Measurements from ENCODE around the gene NPAS2.

NPAS2 gene

GRCh38 chr2:100887713-100888495 is 68.0 kb downstream of the NPAS2 start:
- POLR2A ChIA-PET: interaction anchor here (1.2 kb wide), 1 partner anchor 114 kb away, joined by 3 read pairs; no protein-coding TSS in a partner anchor
- no peak for DNase-seq (ENCODE audit: extremely low spot score)
- no peak for TF ChIP-seq BHLHE40 (IDR thresholded peaks at IDR 0.05; ENCODE audit: borderline replicate concordance)
- TF ChIP-seq FOXK2 (IDR thresholded peaks at IDR 0.05): no peak
- TF ChIP-seq SUZ12 (IDR thresholded peaks at IDR 0.05): no peak
- TF ChIP-seq, protein P1, sequence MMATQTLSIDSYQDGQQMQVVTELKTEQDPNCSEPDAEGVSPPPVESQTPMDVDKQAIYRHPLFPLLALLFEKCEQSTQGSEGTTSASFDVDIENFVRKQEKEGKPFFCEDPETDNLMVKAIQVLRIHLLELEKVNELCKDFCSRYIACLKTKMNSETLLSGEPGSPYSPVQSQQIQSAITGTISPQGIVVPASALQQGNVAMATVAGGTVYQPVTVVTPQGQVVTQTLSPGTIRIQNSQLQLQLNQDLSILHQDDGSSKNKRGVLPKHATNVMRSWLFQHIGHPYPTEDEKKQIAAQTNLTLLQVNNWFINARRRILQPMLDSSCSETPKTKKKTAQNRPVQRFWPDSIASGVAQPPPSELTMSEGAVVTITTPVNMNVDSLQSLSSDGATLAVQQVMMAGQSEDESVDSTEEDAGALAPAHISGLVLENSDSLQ (IDR thresholded peaks at IDR 0.05): no peak
- no peak for TF ChIP-seq ELF4 (IDR thresholded peaks at IDR 0.05)
- TF ChIP-seq HDGF (IDR thresholded peaks at IDR 0.05; ENCODE audit: borderline replicate concordance): no peak
- TF ChIP-seq L3MBTL2 (conservative IDR thresholded peaks at IDR 0.05): no peak
- TF ChIP-seq ZNF384 (IDR thresholded peaks at IDR 0.05): no peak
- TF ChIP-seq FOXA1 (IDR thresholded peaks at IDR 0.05): no peak
- TF ChIP-seq TARDBP (IDR thresholded peaks at IDR 0.05): no peak
- TF ChIP-seq NFRKB (IDR thresholded peaks at IDR 0.05): no peak
- TF ChIP-seq SP1 (IDR thresholded peaks at IDR 0.05): no peak
- no peak for TF ChIP-seq LEF1 (IDR thresholded peaks at IDR 0.05; ENCODE audit: borderline replicate concordance)
- no peak for TF ChIP-seq CTBP1 (IDR thresholded peaks at IDR 0.05; ENCODE audit: borderline replicate concordance)
- TF ChIP-seq ARNT (IDR thresholded peaks at IDR 0.05): no peak
- CTCF ChIA-PET: interaction anchor here (0.6 to 0.9 kb wide), 2 partner anchors 16 to 17 kb away, joined by 3 read pairs; no protein-coding TSS in a partner anchor

- no peak for DNase-seq (ENCODE audit: extremely low spot score)
- ChIA-PET POLR2A (interaction anchor here (1.2 kb wide), 1 partner anchor 113 kb away, joined by 3 read pairs; no protein-coding TSS in a partner anchor), CTCF (interaction anchor here (0.6 to 0.9 kb wide), 2 partner anchors 17 kb away, joined by 3 read pairs; no protein-coding TSS in a partner anchor)
- TF ChIP-seq SP1 (IDR thresholded peaks at IDR 0.05): no peak
- no peak for TF ChIP-seq FOXM1 (IDR thresholded peaks at IDR 0.05; ENCODE audit: borderline replicate concordance)
- no peak for TF ChIP-seq BHLHE40 (IDR thresholded peaks at IDR 0.05; ENCODE audit: borderline replicate concordance)
- TF ChIP-seq LEF1 (IDR thresholded peaks at IDR 0.05; ENCODE audit: borderline replicate concordance): no peak
Observed at GRCh38 chr2:100888601-100889000, 68.7 kb downstream of the NPAS2 start.

DNA sequence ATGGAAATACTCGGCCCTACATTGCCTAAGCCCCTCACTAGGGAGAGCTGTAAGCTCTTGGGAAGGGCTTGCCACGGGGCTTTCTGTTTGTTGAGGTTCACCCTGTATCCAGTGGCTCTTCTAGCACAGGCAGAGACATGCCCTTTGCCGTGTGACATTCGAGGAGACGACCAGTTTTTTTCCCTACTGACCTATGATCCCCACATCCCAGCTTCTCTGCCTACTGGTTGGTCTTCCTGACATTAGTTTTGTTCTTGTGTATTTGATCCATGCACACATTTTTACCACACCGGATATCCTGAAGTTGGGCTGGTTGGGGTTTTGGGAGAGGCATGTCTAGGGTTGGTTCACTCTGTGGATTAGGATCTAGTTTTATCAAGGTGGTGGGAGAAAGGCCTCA is 69.3 kb downstream of the NPAS2 start:
- POLR2A ChIA-PET: no interaction called here
- TF ChIP-seq FOXM1 (IDR thresholded peaks at IDR 0.05; ENCODE audit: borderline replicate concordance): no peak
- no peak for TF ChIP-seq ZNF384 (IDR thresholded peaks at IDR 0.05)
- no peak for TF ChIP-seq CTBP1 (IDR thresholded peaks at IDR 0.05; ENCODE audit: borderline replicate concordance)
- no peak for TF ChIP-seq L3MBTL2 (conservative IDR thresholded peaks at IDR 0.05)
- TF ChIP-seq FOXK2 (IDR thresholded peaks at IDR 0.05): no peak
- TF ChIP-seq SUZ12 (IDR thresholded peaks at IDR 0.05): no peak
- no peak for TF ChIP-seq HDGF (IDR thresholded peaks at IDR 0.05; ENCODE audit: borderline replicate concordance)
- no peak for TF ChIP-seq TARDBP (IDR thresholded peaks at IDR 0.05)
- TF ChIP-seq NFRKB (IDR thresholded peaks at IDR 0.05): no peak
- TF ChIP-seq LEF1 (IDR thresholded peaks at IDR 0.05; ENCODE audit: borderline replicate concordance): no peak
- TF ChIP-seq, protein P1 (IDR thresholded peaks at IDR 0.05): no peak
- no peak for TF ChIP-seq BHLHE40 (IDR thresholded peaks at IDR 0.05; ENCODE audit: borderline replicate concordance)
- no peak for TF ChIP-seq FOXA1 (IDR thresholded peaks at IDR 0.05)
- no peak for TF ChIP-seq ARNT (IDR thresholded peaks at IDR 0.05)
- TF ChIP-seq SP1 (IDR thresholded peaks at IDR 0.05): no peak
- TF ChIP-seq ELF4 (IDR thresholded peaks at IDR 0.05): no peak
- CTCF ChIA-PET: no interaction called here
- no peak for DNase-seq (ENCODE audit: extremely low spot score)

DNA sequence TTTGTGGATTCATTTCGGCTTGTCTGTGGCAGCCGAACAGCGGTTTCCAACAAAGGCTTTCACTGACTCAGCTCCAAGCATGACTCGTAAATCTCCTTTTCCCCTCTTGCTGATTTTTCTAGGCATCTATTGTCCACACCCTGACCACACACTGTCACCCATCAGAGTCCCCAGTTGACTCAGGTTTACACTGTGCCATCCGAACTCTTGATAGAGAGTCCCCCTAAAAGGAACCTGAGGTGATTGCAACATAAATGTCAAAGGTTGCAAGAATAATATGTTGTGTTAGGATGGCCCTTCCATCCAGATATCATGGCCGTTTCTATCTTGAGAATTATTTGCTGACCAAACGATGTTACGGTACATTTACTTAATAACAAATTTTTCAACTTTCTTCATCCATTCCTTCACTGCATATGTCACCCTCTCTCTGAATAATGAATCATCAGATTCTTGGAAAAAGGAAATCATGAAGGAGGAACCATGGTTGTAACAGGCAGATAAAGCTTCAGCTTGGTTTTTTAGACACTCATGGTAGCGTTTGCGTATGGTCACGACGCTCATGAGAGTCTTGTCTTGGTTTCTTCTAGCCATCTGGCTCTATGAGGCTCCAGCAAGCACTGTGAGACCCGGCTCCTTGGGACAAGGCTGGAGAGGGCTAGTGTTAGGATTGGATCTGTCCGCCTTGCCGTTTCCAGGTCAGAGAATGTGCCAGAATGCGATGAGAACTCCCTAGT is 72.1 kb downstream of the NPAS2 start:
- TF ChIP-seq ELF4 (IDR thresholded peaks at IDR 0.05): no peak
- TF ChIP-seq CTBP1 (IDR thresholded peaks at IDR 0.05; ENCODE audit: borderline replicate concordance): no peak
- TF ChIP-seq ZNF384 (IDR thresholded peaks at IDR 0.05): no peak
- no peak for TF ChIP-seq FOXM1 (IDR thresholded peaks at IDR 0.05; ENCODE audit: borderline replicate concordance)
- no peak for TF ChIP-seq ARNT (IDR thresholded peaks at IDR 0.05)
- TF ChIP-seq HDGF (IDR thresholded peaks at IDR 0.05; ENCODE audit: borderline replicate concordance): no peak
- no peak for TF ChIP-seq SUZ12 (IDR thresholded peaks at IDR 0.05)
- no peak for TF ChIP-seq TARDBP (IDR thresholded peaks at IDR 0.05)
- CTCF ChIA-PET: no interaction called here
- DNase-seq (ENCODE audit: extremely low spot score): no peak
- POLR2A ChIA-PET: interaction anchor here (1.0 kb wide), 1 partner anchor 11 kb away, joined by 3 read pairs; no protein-coding TSS in a partner anchor

DNA sequence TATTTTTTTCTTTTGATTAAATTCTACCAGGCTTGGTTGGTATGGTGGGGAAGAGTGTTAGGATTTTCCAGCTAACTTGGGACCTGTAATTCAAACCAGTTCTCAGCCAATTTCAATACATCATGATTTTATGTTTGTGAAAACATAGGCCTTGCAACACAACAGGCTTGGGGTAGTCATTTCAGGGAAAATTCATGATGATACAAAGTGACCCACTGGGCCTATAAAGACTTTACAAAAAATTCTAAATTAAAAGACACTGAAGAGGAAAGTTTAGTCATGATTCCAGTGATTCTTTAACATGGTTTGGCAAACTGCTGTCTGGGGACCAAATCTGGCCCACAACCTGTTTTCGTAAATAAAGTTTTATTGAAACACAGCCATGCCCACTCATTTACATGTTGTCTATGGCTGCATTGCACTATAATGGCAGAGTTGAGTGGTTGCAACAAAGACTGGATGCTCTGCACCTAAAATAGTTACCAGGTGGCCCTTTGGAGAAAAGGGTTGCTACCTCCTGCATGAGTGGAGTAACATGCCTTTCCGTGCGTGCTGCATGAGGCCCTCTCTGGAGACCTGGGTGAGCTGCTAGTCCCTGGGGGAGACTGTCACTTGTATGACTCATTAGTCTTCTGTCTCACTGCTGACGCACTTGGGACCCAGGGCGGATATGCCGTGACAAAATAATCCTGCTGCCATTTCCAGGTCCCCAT is 73.6 kb downstream of the NPAS2 start:
- CTCF ChIA-PET: no interaction called here
- no peak for DNase-seq (ENCODE audit: extremely low spot score)
- POLR2A ChIA-PET: no interaction called here
- TF ChIP-seq ZNF384 (IDR thresholded peaks at IDR 0.05) (no peak), TARDBP (IDR thresholded peaks at IDR 0.05) (no peak), NFRKB (IDR thresholded peaks at IDR 0.05) (no peak), FOXA1 (IDR thresholded peaks at IDR 0.05) (no peak), ARNT (IDR thresholded peaks at IDR 0.05) (no peak), L3MBTL2 (conservative IDR thresholded peaks at IDR 0.05) (no peak), BHLHE40 (IDR thresholded peaks at IDR 0.05; ENCODE audit: borderline replicate concordance) (no peak), LEF1 (IDR thresholded peaks at IDR 0.05; ENCODE audit: borderline replicate concordance) (no peak), HDGF (IDR thresholded peaks at IDR 0.05; ENCODE audit: borderline replicate concordance) (no peak), SP1 (IDR thresholded peaks at IDR 0.05) (no peak), FOXK2 (IDR thresholded peaks at IDR 0.05) (no peak), CTBP1 (IDR thresholded peaks at IDR 0.05; ENCODE audit: borderline replicate concordance) (no peak), ELF4 (IDR thresholded peaks at IDR 0.05) (no peak)
- TF ChIP-seq, protein P1 (IDR thresholded peaks at IDR 0.05): no peak

All from HEK293T (cell line).